ENCODE measurements around the gene ADAMTS1.

Gene ADAMTS1

DNA sequence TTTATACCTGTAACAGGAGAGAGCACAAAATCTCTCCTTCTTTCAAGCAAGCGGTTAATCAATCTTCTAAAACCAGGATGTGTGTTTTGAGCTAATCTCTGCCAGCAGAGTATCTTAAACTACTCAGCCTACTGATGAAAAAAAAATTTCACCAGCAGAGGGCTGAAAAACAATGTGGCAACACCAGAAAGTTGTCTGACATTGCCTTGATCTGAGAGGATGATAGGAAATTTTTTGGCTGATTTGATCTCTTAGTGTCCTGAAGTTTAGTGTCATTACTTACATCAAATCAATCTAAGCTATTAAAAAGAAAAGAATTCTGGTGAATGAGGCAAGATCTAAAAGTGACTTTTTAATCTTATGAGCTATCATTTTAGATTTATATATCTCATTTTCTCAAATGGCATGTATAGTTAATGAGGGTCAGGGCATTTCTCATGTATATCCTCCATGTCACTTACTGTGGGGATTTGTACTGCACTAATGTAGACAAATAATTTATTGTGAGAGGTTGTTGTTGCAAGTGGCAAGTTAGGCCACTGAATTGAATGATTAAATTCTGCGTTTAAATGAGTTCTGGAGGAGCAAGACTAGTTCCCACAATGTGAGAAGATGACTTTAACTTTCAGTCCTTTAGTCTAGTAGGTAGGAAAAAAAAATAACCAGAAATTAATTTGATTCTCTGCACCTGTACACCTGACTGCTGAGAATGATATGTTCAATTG, 10.9 kb downstream of the ADAMTS1 start:
- Histone ChIP-seq H3K79me2 (ENCODE audit: insufficient read depth, low read length) (no peaks in the 10 kb centered on the region), H2AFZ (ENCODE audit: low read length) (no peak overlapping the region), H3K4me2 (ENCODE audit: low read depth, low read length, poor library complexity, severe bottlenecking) (no peak overlapping the region), H3K9me3 (ENCODE audit: insufficient read depth, low read depth, low read length) (no peaks in the 10 kb centered on the region; the same call in 1 of the 2 replicates), H3K9ac (ENCODE audit: low read depth, low read length, poor library complexity, severe bottlenecking) (no peak overlapping the region), H4K20me1 (ENCODE audit: insufficient read depth, low read length, poor library complexity, severe bottlenecking) (no peaks in the 10 kb centered on the region), H3K36me3 (ENCODE audit: insufficient read depth, low read length) (no peaks in the 10 kb centered on the region), H3K27me3 (ENCODE audit: insufficient read depth, low read length, poor library complexity, severe bottlenecking) (no peaks in the 10 kb centered on the region), H3K4me1 (ENCODE audit: insufficient read depth, low read length, poor library complexity, severe bottlenecking) (no peaks in the 10 kb centered on the region), H3K9me2 (replicated peaks; ENCODE audit: low read depth, low read length) (no peaks in the 10 kb centered on the region), H3F3A (ENCODE audit: low read depth) (no peaks in the 10 kb centered on the region), H3K4me3 (ENCODE audit: low read length, poor library complexity, severe bottlenecking) (no peak overlapping the region)
- TF ChIP-seq, protein P1, sequence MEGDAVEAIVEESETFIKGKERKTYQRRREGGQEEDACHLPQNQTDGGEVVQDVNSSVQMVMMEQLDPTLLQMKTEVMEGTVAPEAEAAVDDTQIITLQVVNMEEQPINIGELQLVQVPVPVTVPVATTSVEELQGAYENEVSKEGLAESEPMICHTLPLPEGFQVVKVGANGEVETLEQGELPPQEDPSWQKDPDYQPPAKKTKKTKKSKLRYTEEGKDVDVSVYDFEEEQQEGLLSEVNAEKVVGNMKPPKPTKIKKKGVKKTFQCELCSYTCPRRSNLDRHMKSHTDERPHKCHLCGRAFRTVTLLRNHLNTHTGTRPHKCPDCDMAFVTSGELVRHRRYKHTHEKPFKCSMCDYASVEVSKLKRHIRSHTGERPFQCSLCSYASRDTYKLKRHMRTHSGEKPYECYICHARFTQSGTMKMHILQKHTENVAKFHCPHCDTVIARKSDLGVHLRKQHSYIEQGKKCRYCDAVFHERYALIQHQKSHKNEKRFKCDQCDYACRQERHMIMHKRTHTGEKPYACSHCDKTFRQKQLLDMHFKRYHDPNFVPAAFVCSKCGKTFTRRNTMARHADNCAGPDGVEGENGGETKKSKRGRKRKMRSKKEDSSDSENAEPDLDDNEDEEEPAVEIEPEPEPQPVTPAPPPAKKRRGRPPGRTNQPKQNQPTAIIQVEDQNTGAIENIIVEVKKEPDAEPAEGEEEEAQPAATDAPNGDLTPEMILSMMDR (conservative IDR thresholded peaks at IDR 0.05; ENCODE audit: low read length): no peak
- TF ChIP-seq EZH2phosphoT487 (IDR thresholded peaks at IDR 0.05; ENCODE audit: borderline replicate concordance): no peak

DNA sequence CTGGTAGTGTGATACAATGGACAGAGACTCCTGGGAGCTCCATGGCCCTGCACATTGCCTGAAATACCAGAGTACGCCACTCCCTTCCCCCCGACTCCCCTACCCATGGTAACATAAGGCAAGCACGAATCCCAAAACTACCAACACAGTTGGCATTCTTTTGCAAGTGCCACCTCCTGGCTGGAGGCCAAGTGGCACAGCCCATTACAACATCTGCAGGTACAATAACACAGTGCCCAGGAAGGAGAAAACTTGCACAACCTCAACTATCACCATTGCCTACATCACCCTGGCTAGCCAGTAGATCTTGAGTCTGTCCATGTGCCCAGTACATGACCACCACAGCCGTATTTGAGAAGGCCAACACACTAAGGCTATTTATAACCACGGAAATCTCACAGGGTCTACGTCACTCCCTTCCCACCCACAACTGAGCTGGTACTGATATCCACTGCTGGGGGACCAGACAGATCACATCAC, 11.7 kb downstream of the ADAMTS1 start:
- Histone ChIP-seq H4K20me1 (ENCODE audit: insufficient read depth, low read length, poor library complexity, severe bottlenecking) (no peaks in the 10 kb centered on the region), H3K4me1 (ENCODE audit: insufficient read depth, low read length, poor library complexity, severe bottlenecking) (no peaks in the 10 kb centered on the region), H2AFZ (ENCODE audit: low read length) (no peak overlapping the region), H3K9ac (ENCODE audit: low read depth, low read length, poor library complexity, severe bottlenecking) (no peak overlapping the region), H3K79me2 (ENCODE audit: insufficient read depth, low read length) (no peaks in the 10 kb centered on the region), H3F3A (ENCODE audit: low read depth) (no peaks in the 10 kb centered on the region), H3K9me2 (replicated peaks; ENCODE audit: low read depth, low read length) (no peaks in the 10 kb centered on the region), H3K27me3 (ENCODE audit: insufficient read depth, low read length, poor library complexity, severe bottlenecking) (no peaks in the 10 kb centered on the region), H3K4me3 (ENCODE audit: low read length, poor library complexity, severe bottlenecking) (no peak overlapping the region), H3K4me2 (ENCODE audit: low read depth, low read length, poor library complexity, severe bottlenecking) (no peak overlapping the region), H3K9me3 (ENCODE audit: insufficient read depth, low read depth, low read length) (no peaks in the 10 kb centered on the region; the same call in 1 of the 2 replicates), H3K36me3 (ENCODE audit: insufficient read depth, low read length) (no peaks in the 10 kb centered on the region)
- TF ChIP-seq, protein P1 (conservative IDR thresholded peaks at IDR 0.05; ENCODE audit: low read length): no peak
- no peak for TF ChIP-seq EZH2phosphoT487 (IDR thresholded peaks at IDR 0.05; ENCODE audit: borderline replicate concordance)

DNA sequence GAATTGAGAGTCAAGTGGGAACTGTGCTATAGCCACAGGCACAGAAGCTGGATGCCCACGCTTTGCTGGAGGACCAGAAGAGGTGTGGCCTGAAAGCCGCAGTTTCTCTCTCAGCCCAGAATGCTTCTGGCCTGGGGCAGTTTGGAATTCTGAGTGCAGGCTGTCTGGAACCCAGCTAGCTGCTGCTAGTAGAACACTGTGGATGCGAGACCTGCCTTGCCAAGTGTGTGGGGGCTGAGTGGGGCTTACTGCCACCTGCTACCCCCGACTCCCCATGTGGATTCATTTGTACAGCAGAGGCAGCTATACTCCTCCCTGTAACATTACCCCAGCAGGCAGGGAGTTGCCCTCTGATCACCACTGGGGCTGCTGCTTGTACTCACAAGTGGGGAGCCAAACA, 12.2 kb downstream of the ADAMTS1 start:
- Histone ChIP-seq H3F3A (ENCODE audit: low read depth) (no peaks in the 10 kb centered on the region), H3K4me2 (ENCODE audit: low read depth, low read length, poor library complexity, severe bottlenecking) (no peak overlapping the region), H3K36me3 (ENCODE audit: insufficient read depth, low read length) (no peaks in the 10 kb centered on the region), H4K20me1 (ENCODE audit: insufficient read depth, low read length, poor library complexity, severe bottlenecking) (no peaks in the 10 kb centered on the region), H2AFZ (ENCODE audit: low read length) (no peak overlapping the region), H3K9ac (ENCODE audit: low read depth, low read length, poor library complexity, severe bottlenecking) (no peak overlapping the region), H3K4me1 (ENCODE audit: insufficient read depth, low read length, poor library complexity, severe bottlenecking) (no peaks in the 10 kb centered on the region), H3K9me2 (replicated peaks; ENCODE audit: low read depth, low read length) (no peaks in the 10 kb centered on the region), H3K9me3 (ENCODE audit: insufficient read depth, low read depth, low read length) (no peaks in the 10 kb centered on the region; the same call in 1 of the 2 replicates), H3K27me3 (ENCODE audit: insufficient read depth, low read length, poor library complexity, severe bottlenecking) (no peaks in the 10 kb centered on the region), H3K79me2 (ENCODE audit: insufficient read depth, low read length) (no peaks in the 10 kb centered on the region), H3K4me3 (ENCODE audit: low read length, poor library complexity, severe bottlenecking) (no peak overlapping the region)
- TF ChIP-seq, protein P1 (conservative IDR thresholded peaks at IDR 0.05; ENCODE audit: low read length): no peak
- TF ChIP-seq EZH2phosphoT487 (IDR thresholded peaks at IDR 0.05; ENCODE audit: borderline replicate concordance): no peak
